B cell (primary cell): Measurements from ENCODE around the gene KYAT1. TPM values are rescaled to one million over a fixed set of nuclear protein-coding genes. Genes with fewer than 3 reads are reported as not detected.

Source experiments
- ATAC-seq: fragments of 200-7000 bp; cut with Tn5 transposase; one replicate; pipeline ENCODE4 v1.10.0; 2021; ENCODE audit warnings: low read depth, mild to moderate bottlenecking, moderate number of reproducible peaks, moderate library complexity
- CTCF ChIA-PET: fragments of 350-600 bp; sonication (Branson Sonifier 250); formaldehyde crosslinking; loops from one replicate; lab custom pipeline; 2021; ENCODE audit warnings: antibody characterized with exemption, inconsistent platforms; lab: Charles Lee
- POLR2A ChIA-PET: fragments of 350-600 bp; sonication (Branson Sonifier 250); formaldehyde crosslinking; loops from one replicate; lab custom pipeline; 2021; ENCODE audit warnings: antibody characterized with exemption; lab: Charles Lee
- DNase-seq: peaks from one replicate; pipeline ENCODE4 v3.0.0; 2013
- H2AFZ ChIP-seq: 2 replicates; pipeline ENCODE4 v1.6.1; 2012; ENCODE audit warnings: mild to moderate bottlenecking, low read depth, low read length; ENCODE audit not compliant: insufficient read depth, poor library complexity, severe bottlenecking
- H3K27ac ChIP-seq, 2 donors: 1 replicate in 1 of 2; 2 replicates in 1 of 2; pipeline ENCODE4 v1.5.1; 2012 to 2013; ENCODE audit warnings: low read length in 2 of 2, mild to moderate bottlenecking in 2 of 2, moderate library complexity in 1 of 2
- H3K27me3 ChIP-seq, 4 experiments: fragments of 200-600 bp in 1 of 4; sonication (generic) in 1 of 4; replicated peaks in 1 of 4; 1 replicate in 2 of 4; 2 replicates in 2 of 4; pipeline versions ENCODE4 v1.6.1 to v1.7.0; 2013 to 2016; ENCODE audit warnings: low read length in 3 of 4, mild to moderate bottlenecking in 2 of 4, mixed read lengths in 1 of 4, moderate library complexity in 1 of 4; ENCODE audit not compliant: insufficient read depth in 4 of 4, control insufficient read depth in 3 of 4; ENCODE audit errors: control extremely low read depth in 1 of 4
- H3K36me3 ChIP-seq, 2 experiments: replicated peaks in 1 of 2; 1 replicate in 1 of 2; 2 replicates in 1 of 2; pipeline versions ENCODE4 v1.6.1 to v1.7.1; 2013; ENCODE audit warnings: low read length in 1 of 2; ENCODE audit not compliant: insufficient read depth in 2 of 2, control insufficient read depth in 1 of 2; ENCODE audit errors: control extremely low read depth in 1 of 2, extremely low read depth in 1 of 2
- H3K4me1 ChIP-seq, 2 donors: fragments of 200-600 bp in 1 of 2; sonication (generic) in 1 of 2; 1 replicate in 1 of 2; 2 replicates in 1 of 2; pipeline versions ENCODE4 v1.5.1 to v1.6.1; 2013 to 2017; ENCODE audit warnings: low read length in 2 of 2; ENCODE audit not compliant: control insufficient read depth in 2 of 2, insufficient read depth in 2 of 2
- H3K4me2 ChIP-seq: replicated peaks from 2 replicates; pipeline ENCODE3; 2012; ENCODE audit warnings: mild to moderate bottlenecking, low read depth, low read length; ENCODE audit not compliant: poor library complexity, severe bottlenecking
- H3K4me3 ChIP-seq, 5 experiments: fragments of 200-600 bp in 1 of 5; sonication (generic) in 1 of 5; 1 replicate in 3 of 5; 2 replicates in 2 of 5; pipeline versions ENCODE4 v1.5.1 to v1.7.0; 2011 to 2016; ENCODE audit warnings: low read length in 4 of 5, mild to moderate bottlenecking in 4 of 5, low read depth in 2 of 5, control low read depth in 1 of 5, moderate library complexity in 1 of 5; ENCODE audit not compliant: insufficient read depth in 1 of 5; ENCODE audit errors: control extremely low read depth in 1 of 5, extremely low read depth in 1 of 5
- H3K79me2 ChIP-seq: fragments of 200-600 bp; sonication (generic); one replicate; pipeline ENCODE4 v1.6.0; 2016; ENCODE audit warnings: low read length; ENCODE audit not compliant: control insufficient read depth, insufficient read depth
- H3K9ac ChIP-seq: fragments of 200-600 bp; sonication (generic); 2 replicates; pipeline ENCODE4 v1.6.1; 2017; ENCODE audit warnings: mild to moderate bottlenecking, low read length, moderate library complexity
- H3K9me3 ChIP-seq, 3 donors: one replicate each; pipeline versions ENCODE4 v1.6.1 to v1.7.1; 2013; ENCODE audit warnings: low read length in 2 of 3; ENCODE audit not compliant: control insufficient read depth in 2 of 3, insufficient read depth in 1 of 3; ENCODE audit errors: control extremely low read depth in 1 of 3
- H4K20me1 ChIP-seq: 2 replicates; pipeline ENCODE4 v1.6.0; 2012; ENCODE audit warnings: mild to moderate bottlenecking, low read length; ENCODE audit not compliant: insufficient read depth, control insufficient read depth, poor library complexity, severe bottlenecking
- H3K27ac Mint-ChIP-seq: one replicate; pipeline ENCODE4 v1.8.0; 2021; ENCODE audit warnings: mixed read lengths
- H3K27me3 Mint-ChIP-seq: one replicate; pipeline ENCODE4 v1.8.0; 2021; ENCODE audit warnings: mixed read lengths
- H3K4me1 Mint-ChIP-seq: one replicate; pipeline ENCODE4 v1.8.0; 2021; ENCODE audit warnings: mixed read lengths
- H3K4me3 Mint-ChIP-seq: one replicate; pipeline ENCODE4 v1.8.0; 2021; ENCODE audit warnings: mixed read lengths
- H3K9me3 Mint-ChIP-seq: one replicate; pipeline ENCODE4 v1.8.0; 2022; ENCODE audit warnings: mixed read lengths; ENCODE audit not compliant: insufficient read depth
- EZH2 ChIP-seq: IDR thresholded peaks from 2 replicates; pipeline ENCODE4 v1.6.1; 2012; ENCODE audit warnings: borderline replicate concordance, low read depth, mild to moderate bottlenecking, moderate library complexity, low read length; ENCODE audit not compliant: insufficient read depth, poor library complexity, severe bottlenecking
- WGBS: methylation state at CpG from one replicate; pipeline ENCODE4 v1.1.5; 2013; ENCODE audit warnings: missing lambda C conversion rate; ENCODE audit not compliant: insufficient coverage; 5-methylcytosine and 5-hydroxymethylcytosine counted together
- intact Hi-C: fragments of 100-400 bp; cut with micrococcal nuclease; formaldehyde crosslinking; loops from one replicate; pipeline ENCODE4 v1.10.0; 2022
- polyA plus RNA-seq: library from polyadenylated mRNA; depleted of rRNA; stranded (reverse); fragments of >200 nt; gene quantifications from 2 replicates; pipeline ENCODE4 v1.2.3, GENCODE V29; 2012
- total RNA-seq, 2 donors: library from RNA; stranded (reverse); fragments of 120-200 nt in 1 of 2; gene quantifications; 1 replicate in 1 of 2; 2 replicates in 1 of 2; pipeline versions ENCODE4 v1.2.3 to v1.2.4, GENCODE V29; 2013 to 2022
- TF ChIP-seq, protein P1 (sequence below): fragments of 200-600 bp; IDR thresholded peaks from one replicate; pipeline ENCODE4 v1.8.0; 2022; ENCODE audit warnings: antibody characterized with exemption, mild to moderate bottlenecking

KYAT1 gene
- total and polyA plus RNA-seq, 2 donors (not counting 1 experiment from before 2014, with no cell fraction given), result 7.0 to 16.2 TPM

DNA sequence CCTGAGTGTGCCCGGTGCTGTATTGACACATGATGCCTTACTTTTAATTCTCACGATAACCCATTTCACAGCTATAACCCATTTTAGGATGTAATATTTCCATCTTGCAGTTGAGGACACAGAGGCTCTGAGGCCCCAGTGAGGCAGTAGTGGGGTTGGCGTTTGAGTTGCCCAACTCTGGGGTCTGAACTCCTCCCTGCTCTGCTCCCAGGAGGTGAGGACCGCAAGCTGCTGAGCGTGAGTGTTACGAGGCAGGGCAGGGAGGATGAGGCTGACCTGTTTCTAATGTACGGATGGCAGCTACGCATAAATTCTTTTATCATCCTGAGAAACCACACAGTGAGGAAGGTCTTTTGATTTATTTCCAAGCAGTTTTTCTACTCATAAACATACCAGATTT, 11.6 kb upstream of the KYAT1 start:
- Histone ChIP-seq H3K4me2 (no peak overlapping the region), H3K4me1 (peaks cover under 1 to 7% of the 10 kb centered on the region in 2 donors), H3K27ac (no peak overlapping the region), H3K36me3 (peaks cover 0 to 39% of the 10 kb centered on the region in 2 experiments), H4K20me1 (peaks cover 9% of the 10 kb centered on the region), H3K4me3 (no peak overlapping the region), H3K9me3 (no peaks in the 10 kb centered on the region), H2AFZ (no peak overlapping the region), H3K79me2 (peaks cover 50% of the 10 kb centered on the region), H3K9ac (no peak overlapping the region), H3K27me3 (no peaks in the 10 kb centered on the region)
- H3K9me3 Mint-ChIP-seq, result no peaks in the 10 kb centered on the region
- POLR2A ChIA-PET, result no interaction called here
- 100% methylated on average over 4 of the region's 8 CpGs for WGBS
- no peak for ATAC-seq
- H3K4me1 Mint-ChIP-seq, result peaks cover 24% of the 10 kb centered on the region
- CTCF ChIA-PET, result no interaction called here
- DNase-seq, result no peak
- no peak overlapping the region for H3K4me3 Mint-ChIP-seq
- no peak for TF ChIP-seq EZH2
- TF ChIP-seq, protein P1, sequence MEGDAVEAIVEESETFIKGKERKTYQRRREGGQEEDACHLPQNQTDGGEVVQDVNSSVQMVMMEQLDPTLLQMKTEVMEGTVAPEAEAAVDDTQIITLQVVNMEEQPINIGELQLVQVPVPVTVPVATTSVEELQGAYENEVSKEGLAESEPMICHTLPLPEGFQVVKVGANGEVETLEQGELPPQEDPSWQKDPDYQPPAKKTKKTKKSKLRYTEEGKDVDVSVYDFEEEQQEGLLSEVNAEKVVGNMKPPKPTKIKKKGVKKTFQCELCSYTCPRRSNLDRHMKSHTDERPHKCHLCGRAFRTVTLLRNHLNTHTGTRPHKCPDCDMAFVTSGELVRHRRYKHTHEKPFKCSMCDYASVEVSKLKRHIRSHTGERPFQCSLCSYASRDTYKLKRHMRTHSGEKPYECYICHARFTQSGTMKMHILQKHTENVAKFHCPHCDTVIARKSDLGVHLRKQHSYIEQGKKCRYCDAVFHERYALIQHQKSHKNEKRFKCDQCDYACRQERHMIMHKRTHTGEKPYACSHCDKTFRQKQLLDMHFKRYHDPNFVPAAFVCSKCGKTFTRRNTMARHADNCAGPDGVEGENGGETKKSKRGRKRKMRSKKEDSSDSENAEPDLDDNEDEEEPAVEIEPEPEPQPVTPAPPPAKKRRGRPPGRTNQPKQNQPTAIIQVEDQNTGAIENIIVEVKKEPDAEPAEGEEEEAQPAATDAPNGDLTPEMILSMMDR, result no peak
- intact Hi-C loops, result no loop called here
- H3K27ac Mint-ChIP-seq, result no peak overlapping the region
- no peaks in the 10 kb centered on the region for H3K27me3 Mint-ChIP-seq

DNA sequence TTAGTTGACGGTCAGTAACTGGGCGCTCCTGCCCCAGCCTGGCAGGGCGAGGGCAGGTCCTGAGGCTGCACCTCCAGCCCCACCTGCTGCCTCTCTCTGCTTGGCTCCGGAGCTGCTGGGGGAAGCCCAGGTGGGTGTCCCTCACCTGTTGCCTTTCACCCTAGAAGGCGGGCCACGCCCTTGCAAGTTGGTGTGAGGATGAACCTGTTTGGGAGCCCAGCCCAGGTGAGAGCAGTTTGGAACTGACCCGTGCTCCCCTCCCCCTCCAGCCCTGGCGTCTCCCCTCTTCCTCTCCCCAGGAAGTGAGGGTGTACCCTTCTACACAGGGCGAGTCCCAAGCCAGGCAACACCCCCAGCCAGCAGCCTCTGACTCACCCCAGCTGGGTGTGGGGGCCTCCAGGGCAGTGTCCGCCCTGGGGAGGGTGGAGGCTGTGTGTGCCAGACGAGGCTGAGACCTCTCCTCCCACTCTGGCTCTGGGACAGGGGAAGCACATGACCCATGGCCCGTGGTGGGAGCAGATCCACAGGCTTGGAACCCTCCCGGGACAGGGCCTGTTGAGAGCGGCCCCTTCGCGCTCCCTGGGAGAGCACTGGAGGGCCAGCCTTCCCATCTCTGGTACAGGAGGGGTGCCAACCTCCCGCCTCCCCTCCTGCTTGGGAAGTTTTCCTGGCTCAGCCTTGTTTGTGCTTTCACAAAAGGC, 10.6 kb upstream of the KYAT1 start:
- Mint-ChIP-seq H3K4me3 (no peak overlapping the region), H3K27me3 (no peaks in the 10 kb centered on the region), H3K4me1 (peaks cover 21% of the 10 kb centered on the region), H3K9me3 (no peaks in the 10 kb centered on the region), H3K27ac (no peak overlapping the region)
- Histone ChIP-seq H3K27ac (no peak overlapping the region), H3K4me3 (no peak overlapping the region), H3K79me2 (peaks cover 47% of the 10 kb centered on the region), H3K27me3 (no peaks in the 10 kb centered on the region), H3K9ac (no peak overlapping the region), H3K36me3 (peaks cover 0 to 43% of the 10 kb centered on the region in 2 experiments), H3K4me2 (no peak overlapping the region), H4K20me1 (peaks cover 9% of the 10 kb centered on the region), H2AFZ (no peak overlapping the region), H3K9me3 (no peaks in the 10 kb centered on the region), H3K4me1 (peaks cover 0 to 4% of the 10 kb centered on the region in 2 donors)
- DNase-seq (no peak), ATAC-seq (no peak)
- ChIA-PET CTCF (no interaction called here), POLR2A (no interaction called here)
- 95% methylated on average over 11 of the region's 17 CpGs for WGBS
- intact Hi-C loops, result no loop called here
- no peak for TF ChIP-seq EZH2
- TF ChIP-seq, protein P1, result no peak
